ENCODE measurements around the gene TMX2.
A peak's percentile ranks its signal among the peaks of the same experiment; 100 is the strongest.

TMX2 gene, protein sequence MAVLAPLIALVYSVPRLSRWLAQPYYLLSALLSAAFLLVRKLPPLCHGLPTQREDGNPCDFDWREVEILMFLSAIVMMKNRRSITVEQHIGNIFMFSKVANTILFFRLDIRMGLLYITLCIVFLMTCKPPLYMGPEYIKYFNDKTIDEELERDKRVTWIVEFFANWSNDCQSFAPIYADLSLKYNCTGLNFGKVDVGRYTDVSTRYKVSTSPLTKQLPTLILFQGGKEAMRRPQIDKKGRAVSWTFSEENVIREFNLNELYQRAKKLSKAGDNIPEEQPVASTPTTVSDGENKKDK

DNA sequence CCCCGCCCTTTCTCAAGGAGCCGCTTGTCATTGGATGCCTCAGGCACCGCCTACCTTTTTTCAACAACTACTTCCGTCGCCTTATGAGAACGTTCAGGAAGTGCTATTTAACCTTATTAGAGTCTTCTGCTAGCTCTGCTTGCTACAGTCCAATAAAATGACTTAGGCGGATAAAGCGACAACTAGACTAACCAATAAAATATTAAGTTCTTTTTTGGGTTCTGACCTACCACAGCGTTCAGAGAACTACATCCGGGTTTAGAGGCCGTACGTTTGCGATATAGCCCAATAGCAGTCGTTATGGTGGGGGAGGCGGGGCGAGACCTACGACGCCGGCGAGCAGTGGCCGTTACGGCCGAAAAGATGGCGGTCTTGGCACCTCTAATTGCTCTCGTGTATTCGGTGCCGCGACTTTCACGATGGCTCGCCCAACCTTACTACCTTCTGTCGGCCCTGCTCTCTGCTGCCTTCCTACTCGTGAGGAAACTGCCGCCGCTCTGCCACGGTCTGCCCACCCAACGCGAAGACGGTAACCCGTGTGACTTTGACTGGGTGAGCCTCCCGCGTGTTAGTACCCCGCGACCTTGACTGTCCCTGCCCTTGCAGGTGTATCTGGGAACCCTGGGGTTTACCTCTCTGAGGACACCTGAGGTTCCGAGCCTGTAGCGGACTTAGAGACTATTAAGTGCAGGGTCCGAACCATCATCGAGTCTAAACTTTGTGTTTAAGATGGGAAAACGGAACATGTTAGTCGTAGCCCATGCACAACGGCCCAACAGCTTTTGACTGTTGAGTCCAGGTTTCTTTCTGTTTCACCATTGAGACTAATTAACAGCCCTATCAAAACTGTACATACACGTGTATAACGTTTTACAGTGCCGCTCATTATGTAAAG lies at the start of gene TMX2:
Gene TMX2, plus strand, starts transcription at position 338 of the 895 bp plus-strand sequence. Its CDS starts 26 bp downstream, at position 364.
- Histone ChIP-seq H3K4me1 (ENCODE audit: insufficient read depth, low read length, poor library complexity, severe bottlenecking) (peaks cover 30% of the 10 kb centered on the region), H3K4me2 (ENCODE audit: low read depth, low read length, poor library complexity, severe bottlenecking) (peak within 1 kb of the TSS; percentile 99), H2AFZ (ENCODE audit: low read length) (peak within 1 kb of the TSS; percentile 95), H3K9me2 (replicated peaks; ENCODE audit: low read depth, low read length) (no peaks in the 10 kb centered on the region), H3K36me3 (ENCODE audit: insufficient read depth, low read length) (no peaks in the 10 kb centered on the region), H3K27me3 (ENCODE audit: insufficient read depth, low read length, poor library complexity, severe bottlenecking) (no peaks in the 10 kb centered on the region), H4K20me1 (ENCODE audit: insufficient read depth, low read length, poor library complexity, severe bottlenecking) (peaks cover 37% of the 10 kb centered on the region), H3K9me3 (ENCODE audit: insufficient read depth, low read depth, low read length) (no peaks in the 10 kb centered on the region), H3K79me2 (ENCODE audit: insufficient read depth, low read length) (peaks cover 63% of the 10 kb centered on the region), H3K9ac (ENCODE audit: low read depth, low read length, poor library complexity, severe bottlenecking) (peak within 1 kb of the TSS; percentile 95), H3K4me3 (ENCODE audit: low read length, poor library complexity, severe bottlenecking) (peak within 1 kb of the TSS; percentile 96), H3F3A (ENCODE audit: low read depth) (no peaks in the 10 kb centered on the region)
- TF ChIP-seq EZH2phosphoT487 (IDR thresholded peaks at IDR 0.05; ENCODE audit: borderline replicate concordance): no peak
- TF ChIP-seq, protein P1, sequence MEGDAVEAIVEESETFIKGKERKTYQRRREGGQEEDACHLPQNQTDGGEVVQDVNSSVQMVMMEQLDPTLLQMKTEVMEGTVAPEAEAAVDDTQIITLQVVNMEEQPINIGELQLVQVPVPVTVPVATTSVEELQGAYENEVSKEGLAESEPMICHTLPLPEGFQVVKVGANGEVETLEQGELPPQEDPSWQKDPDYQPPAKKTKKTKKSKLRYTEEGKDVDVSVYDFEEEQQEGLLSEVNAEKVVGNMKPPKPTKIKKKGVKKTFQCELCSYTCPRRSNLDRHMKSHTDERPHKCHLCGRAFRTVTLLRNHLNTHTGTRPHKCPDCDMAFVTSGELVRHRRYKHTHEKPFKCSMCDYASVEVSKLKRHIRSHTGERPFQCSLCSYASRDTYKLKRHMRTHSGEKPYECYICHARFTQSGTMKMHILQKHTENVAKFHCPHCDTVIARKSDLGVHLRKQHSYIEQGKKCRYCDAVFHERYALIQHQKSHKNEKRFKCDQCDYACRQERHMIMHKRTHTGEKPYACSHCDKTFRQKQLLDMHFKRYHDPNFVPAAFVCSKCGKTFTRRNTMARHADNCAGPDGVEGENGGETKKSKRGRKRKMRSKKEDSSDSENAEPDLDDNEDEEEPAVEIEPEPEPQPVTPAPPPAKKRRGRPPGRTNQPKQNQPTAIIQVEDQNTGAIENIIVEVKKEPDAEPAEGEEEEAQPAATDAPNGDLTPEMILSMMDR (conservative IDR thresholded peaks at IDR 0.05; ENCODE audit: low read length): no peak

DNA sequence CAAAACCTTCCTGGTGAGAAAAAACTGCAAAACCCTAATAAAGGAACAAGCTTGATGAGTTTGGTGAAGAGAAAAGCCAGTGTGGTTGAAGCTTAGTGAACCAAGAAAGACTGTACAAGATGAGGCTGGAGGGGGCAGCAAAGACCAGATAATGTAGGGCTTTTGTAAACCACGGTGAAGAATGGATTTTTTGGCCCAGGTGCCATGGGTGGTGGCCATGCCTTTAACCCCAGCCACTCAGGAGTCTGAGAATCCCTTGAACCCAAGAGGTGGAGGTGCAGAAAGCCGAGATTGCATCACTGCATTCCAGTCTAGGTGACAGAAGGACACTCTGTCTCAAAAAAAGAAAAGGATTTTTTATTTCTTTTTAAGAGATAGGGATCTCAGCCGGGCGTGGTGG lies 49.5 kb upstream of the TMX2 start:
- H4K20me1 ChIP-seq (ENCODE audit: insufficient read depth, low read length, poor library complexity, severe bottlenecking): peaks cover 10% of the 10 kb centered on the region
- H3K36me3 ChIP-seq (ENCODE audit: insufficient read depth, low read length): peaks cover 10% of the 10 kb centered on the region; the same call in 1 of the 2 replicates
- TF ChIP-seq EZH2phosphoT487 (IDR thresholded peaks at IDR 0.05; ENCODE audit: borderline replicate concordance): no peak
- TF ChIP-seq, protein P1 (conservative IDR thresholded peaks at IDR 0.05; ENCODE audit: low read length): peak; percentile 52
- H3K9me2 ChIP-seq (replicated peaks; ENCODE audit: low read depth, low read length): no peaks in the 10 kb centered on the region
- no peaks in the 10 kb centered on the region for H3F3A ChIP-seq (ENCODE audit: low read depth)
- no peak overlapping the region for H2AFZ ChIP-seq (ENCODE audit: low read length)
- peaks cover 33% of the 10 kb centered on the region for H3K79me2 ChIP-seq (ENCODE audit: insufficient read depth, low read length)
- H3K4me3 ChIP-seq (ENCODE audit: low read length, poor library complexity, severe bottlenecking): no peak overlapping the region
- H3K4me1 ChIP-seq (ENCODE audit: insufficient read depth, low read length, poor library complexity, severe bottlenecking): peaks cover 11% of the 10 kb centered on the region
- H3K9me3 ChIP-seq (ENCODE audit: insufficient read depth, low read depth, low read length): no peaks in the 10 kb centered on the region
- H3K9ac ChIP-seq (ENCODE audit: low read depth, low read length, poor library complexity, severe bottlenecking): no peak overlapping the region
- no peaks in the 10 kb centered on the region for H3K27me3 ChIP-seq (ENCODE audit: insufficient read depth, low read length, poor library complexity, severe bottlenecking)
- no peak overlapping the region for H3K4me2 ChIP-seq (ENCODE audit: low read depth, low read length, poor library complexity, severe bottlenecking)

DNA sequence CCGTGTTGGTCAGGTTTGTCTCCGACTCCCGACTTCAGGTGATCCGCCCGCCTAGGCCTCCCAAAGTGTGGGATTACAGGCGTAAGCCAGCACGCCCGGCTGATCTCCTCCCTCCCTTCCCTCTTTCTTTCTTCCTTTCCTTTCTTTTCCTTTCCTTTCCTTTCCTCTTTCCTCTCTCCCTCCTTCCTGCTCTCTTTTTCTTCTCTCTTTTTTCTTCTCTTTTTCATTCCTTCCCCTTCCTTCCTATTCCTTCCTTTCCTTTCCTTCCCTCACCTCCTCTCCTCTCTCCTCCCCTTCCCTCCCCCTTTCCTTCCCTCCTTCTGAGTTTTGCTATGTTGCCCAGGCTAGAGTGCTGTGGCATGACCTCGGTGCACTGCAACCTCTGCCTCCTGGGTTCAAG lies 48.4 kb upstream of the TMX2 start:
- Histone ChIP-seq H3K9ac (ENCODE audit: low read depth, low read length, poor library complexity, severe bottlenecking) (no peak overlapping the region), H4K20me1 (ENCODE audit: insufficient read depth, low read length, poor library complexity, severe bottlenecking) (peaks cover 14% of the 10 kb centered on the region), H2AFZ (ENCODE audit: low read length) (no peak overlapping the region), H3K36me3 (ENCODE audit: insufficient read depth, low read length) (peaks cover 10% of the 10 kb centered on the region; the same call in 1 of the 2 replicates), H3K4me2 (ENCODE audit: low read depth, low read length, poor library complexity, severe bottlenecking) (no peak overlapping the region), H3F3A (ENCODE audit: low read depth) (no peaks in the 10 kb centered on the region), H3K4me1 (ENCODE audit: insufficient read depth, low read length, poor library complexity, severe bottlenecking) (peaks cover 13% of the 10 kb centered on the region), H3K4me3 (ENCODE audit: low read length, poor library complexity, severe bottlenecking) (no peak overlapping the region), H3K9me3 (ENCODE audit: insufficient read depth, low read depth, low read length) (no peaks in the 10 kb centered on the region), H3K79me2 (ENCODE audit: insufficient read depth, low read length) (peaks cover 32% of the 10 kb centered on the region), H3K27me3 (ENCODE audit: insufficient read depth, low read length, poor library complexity, severe bottlenecking) (no peaks in the 10 kb centered on the region), H3K9me2 (replicated peaks; ENCODE audit: low read depth, low read length) (no peaks in the 10 kb centered on the region)
- TF ChIP-seq, protein P1 (conservative IDR thresholded peaks at IDR 0.05; ENCODE audit: low read length): no peak
- no peak for TF ChIP-seq EZH2phosphoT487 (IDR thresholded peaks at IDR 0.05; ENCODE audit: borderline replicate concordance)
